VCaP (cell line): Measurements from ENCODE around the gene SUN5.
A peak's percentile ranks its signal among the peaks of the same experiment; 100 is the strongest.

Experiments
- H3K27ac ChIP-seq: fragments of 450-650 bp; 2 replicates; pipeline ENCODE4 v1.5.1; 2017
- TF ChIP-seq, protein P1 (sequence below): fragments of 450-650 bp; conservative IDR thresholded peaks from 2 replicates; pipeline ENCODE4 v1.5.1; 2017; ENCODE audit warnings: mild to moderate bottlenecking, moderate library complexity

SUN5 gene

GRCh38 chr20:33015114-33015484 lies 10.9 kb upstream of the SUN5 start:
- no peak overlapping the region for H3K27ac ChIP-seq
- TF ChIP-seq, protein P1, sequence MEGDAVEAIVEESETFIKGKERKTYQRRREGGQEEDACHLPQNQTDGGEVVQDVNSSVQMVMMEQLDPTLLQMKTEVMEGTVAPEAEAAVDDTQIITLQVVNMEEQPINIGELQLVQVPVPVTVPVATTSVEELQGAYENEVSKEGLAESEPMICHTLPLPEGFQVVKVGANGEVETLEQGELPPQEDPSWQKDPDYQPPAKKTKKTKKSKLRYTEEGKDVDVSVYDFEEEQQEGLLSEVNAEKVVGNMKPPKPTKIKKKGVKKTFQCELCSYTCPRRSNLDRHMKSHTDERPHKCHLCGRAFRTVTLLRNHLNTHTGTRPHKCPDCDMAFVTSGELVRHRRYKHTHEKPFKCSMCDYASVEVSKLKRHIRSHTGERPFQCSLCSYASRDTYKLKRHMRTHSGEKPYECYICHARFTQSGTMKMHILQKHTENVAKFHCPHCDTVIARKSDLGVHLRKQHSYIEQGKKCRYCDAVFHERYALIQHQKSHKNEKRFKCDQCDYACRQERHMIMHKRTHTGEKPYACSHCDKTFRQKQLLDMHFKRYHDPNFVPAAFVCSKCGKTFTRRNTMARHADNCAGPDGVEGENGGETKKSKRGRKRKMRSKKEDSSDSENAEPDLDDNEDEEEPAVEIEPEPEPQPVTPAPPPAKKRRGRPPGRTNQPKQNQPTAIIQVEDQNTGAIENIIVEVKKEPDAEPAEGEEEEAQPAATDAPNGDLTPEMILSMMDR: no peak

GRCh38 chr20:33014336-33015113 lies 10.3 kb upstream of the SUN5 start:
- H3K27ac ChIP-seq: no peak overlapping the region
- TF ChIP-seq, protein P1: no peak

DNA sequence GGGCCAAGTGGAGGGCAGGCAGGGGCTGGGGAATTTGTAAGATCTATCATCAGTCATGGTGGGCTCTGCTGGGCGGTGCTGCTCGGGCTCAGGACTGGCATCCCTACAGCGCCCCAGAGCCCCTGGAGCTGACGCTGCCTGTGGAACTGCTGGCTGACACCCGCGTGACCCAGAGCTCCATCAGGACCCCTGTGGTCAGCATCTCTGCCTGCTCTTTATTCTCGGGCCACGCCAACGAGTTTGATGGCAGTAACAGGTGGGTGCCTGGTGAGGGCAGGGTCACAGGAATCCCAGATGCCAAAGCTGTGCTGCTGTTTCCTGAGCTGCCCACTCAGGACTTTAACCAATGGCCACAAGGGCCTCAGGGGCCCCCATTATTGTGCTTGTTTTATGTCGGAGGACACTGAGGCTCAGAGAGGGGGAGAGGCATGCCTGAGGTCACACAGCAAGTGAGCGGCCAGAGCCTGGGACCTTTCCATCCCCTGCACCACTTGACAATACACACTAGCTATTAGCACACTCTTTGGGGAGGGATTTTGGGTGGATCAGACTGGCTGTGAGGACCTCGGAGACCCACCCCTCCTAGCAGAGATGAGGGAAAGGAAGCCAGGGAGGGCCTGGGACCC lies 9.6 kb upstream of the SUN5 start:
- H3K27ac ChIP-seq: no peak overlapping the region
- TF ChIP-seq, protein P1: no peak

DNA sequence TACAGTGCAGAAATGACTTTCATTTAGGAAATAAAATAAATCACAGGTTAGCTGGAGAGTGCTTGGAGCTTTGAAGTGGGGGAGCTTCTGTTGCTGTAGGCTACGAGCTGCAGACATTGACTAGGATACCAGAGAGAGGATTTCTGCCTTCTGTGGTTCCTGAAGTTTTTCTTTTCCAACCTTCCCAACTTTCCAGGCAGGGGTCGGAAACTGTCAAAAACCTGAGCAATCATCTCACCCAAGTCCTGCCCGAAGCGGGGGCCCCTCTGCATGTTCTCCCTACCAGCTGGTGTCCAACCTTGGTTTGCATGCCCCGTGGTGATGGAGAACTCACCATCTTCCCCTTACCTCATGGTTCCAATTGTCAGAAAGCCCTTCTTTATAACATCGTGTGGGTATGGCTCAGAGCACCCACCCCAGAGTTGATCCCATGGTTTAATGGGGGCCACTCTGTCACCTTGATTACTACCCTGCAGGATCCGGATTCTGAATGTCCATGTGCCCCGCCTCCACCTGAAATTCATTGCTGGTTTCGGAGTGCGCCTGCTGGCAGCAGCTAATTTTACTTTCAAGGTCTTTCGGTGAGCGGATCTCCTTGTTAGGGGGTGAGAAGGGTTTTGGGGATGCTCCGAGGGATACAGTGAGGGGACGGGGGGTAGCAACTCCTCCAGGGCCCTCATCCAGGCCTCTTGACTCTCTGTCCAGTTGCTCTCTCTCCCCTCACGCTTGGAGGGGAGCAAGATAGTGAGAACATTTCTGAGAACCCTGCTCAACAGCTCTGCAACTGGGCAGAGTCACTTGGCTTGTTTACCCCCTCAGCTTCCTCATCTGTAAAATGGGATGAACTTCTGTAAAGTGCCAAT lies 8.3 kb upstream of the SUN5 start:
- no peak overlapping the region for H3K27ac ChIP-seq
- TF ChIP-seq, protein P1: no peak

- peak overlapping the region; percentile 91 for H3K27ac ChIP-seq
- TF ChIP-seq, protein P1: no peak
Measured at GRCh38 chr20:33010674-33011449, 6.6 kb upstream of the SUN5 start.

- peak overlapping the region; percentile 91 for H3K27ac ChIP-seq
- TF ChIP-seq, protein P1: no peak
Measured at GRCh38 chr20:33010133-33010504, 5.9 kb upstream of the SUN5 start.
